HG03565 (cell line): Measurements from ENCODE around the gene CHRM1.

Experiments
- ATAC-seq: cut with Tn5 transposase; IDR thresholded peaks from one replicate; pipeline ENCODE4 v1.9.1; 2021; ENCODE audit warnings: mild to moderate bottlenecking, moderate library complexity; ENCODE audit not compliant: unreplicated experiment

The CHRM1 gene

GRCh38 chr11:62908468-62909072 lies 12.6 kb downstream of the CHRM1 start:
- no peak for ATAC-seq

GRCh38 chr11:62905927-62906531 lies 15.1 kb downstream of the CHRM1 start:
- no peak for ATAC-seq

- no peak for ATAC-seq
Observed at GRCh38 chr11:62905296-62905695, 15.9 kb downstream of the CHRM1 start.

- ATAC-seq: no peak
Observed at GRCh38 chr11:62902932-62903331, 18.2 kb downstream of the CHRM1 start.

- ATAC-seq: no peak
Observed at GRCh38 chr11:62898027-62898426, 23.1 kb downstream of the CHRM1 start.

GRCh38 chr11:62897311-62897710 lies 23.9 kb downstream of the CHRM1 start:
- no peak for ATAC-seq

GRCh38 chr11:62896049-62896448 lies 25.1 kb downstream of the CHRM1 start:
- ATAC-seq: no peak

- ATAC-seq: no peak
Observed at GRCh38 chr11:62895501-62895900, 25.7 kb downstream of the CHRM1 start.

GRCh38 chr11:62892077-62892922 lies 28.9 kb downstream of the CHRM1 start:
- ATAC-seq: no peak

- ATAC-seq: no peak
Observed at GRCh38 chr11:62889484-62890437, 31.4 kb downstream of the CHRM1 start.

- no peak for ATAC-seq
Observed at GRCh38 chr11:62889126-62889483, 32.1 kb downstream of the CHRM1 start.

GRCh38 chr11:62888406-62888805 lies 32.8 kb downstream of the CHRM1 start:
- ATAC-seq: no peak

- no peak for ATAC-seq
Observed at GRCh38 chr11:62885137-62885750, 35.9 kb downstream of the CHRM1 start.

GRCh38 chr11:62883673-62884072 lies 37.5 kb downstream of the CHRM1 start:
- no peak for ATAC-seq

GRCh38 chr11:62882788-62883501 lies 38.2 kb downstream of the CHRM1 start:
- ATAC-seq: no peak

- ATAC-seq: no peak
Observed at GRCh38 chr11:62882431-62882749, 38.8 kb downstream of the CHRM1 start.

- ATAC-seq: peak; percentile 30
Observed at GRCh38 chr11:62881579-62882430, 39.4 kb downstream of the CHRM1 start.

GRCh38 chr11:62880803-62881578 lies 40.2 kb downstream of the CHRM1 start, which contains the start of gene SLC3A2:
SLC3A2 (plus strand) TSS chr11:62880896; CDS start chr11:62881024, 128 bp downstream.
- peak; percentile 53 for ATAC-seq
